Measurements from ENCODE around the gene PPARD. TPM values are rescaled to one million over a fixed set of nuclear protein-coding genes. Genes with fewer than 3 reads are reported as not detected.

Gene PPARD
- total RNA-seq, 1 donor from 2014 or later: 26.3 TPM

DNA sequence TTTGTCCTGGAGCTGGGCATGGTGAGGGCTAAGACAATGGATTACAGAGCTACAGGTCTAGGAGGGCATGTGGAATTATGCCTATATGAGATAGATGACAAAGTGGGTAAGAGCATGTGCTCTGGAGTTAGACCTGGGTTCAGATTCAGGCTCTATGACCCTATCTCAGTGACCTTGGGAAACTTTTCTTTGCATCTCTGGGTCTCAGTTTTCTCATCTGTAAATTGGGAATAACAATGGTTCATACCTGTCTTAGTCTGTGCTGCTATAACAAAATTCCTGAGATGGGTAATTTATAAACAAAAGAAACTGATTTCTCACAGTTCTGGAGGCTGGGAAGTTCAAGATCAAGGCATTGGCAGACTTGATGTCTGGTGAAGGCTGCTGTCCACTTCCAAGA lies 30.3 kb downstream of the PPARD start:
- Mint-ChIP-seq H3K27me3 (ENCODE audit: low read depth) (no peaks in the 10 kb centered on the region), H3K36me3 (ENCODE audit: low read depth) (peaks cover 8% of the 10 kb centered on the region), H3K9me3 (no peaks in the 10 kb centered on the region), H3K4me1 (peaks cover 44% of the 10 kb centered on the region), H3K4me3 (no peak overlapping the region), H3K27ac (ENCODE audit: unreplicated experiment) (no peak overlapping the region)
- TF ChIP-seq, protein P1, sequence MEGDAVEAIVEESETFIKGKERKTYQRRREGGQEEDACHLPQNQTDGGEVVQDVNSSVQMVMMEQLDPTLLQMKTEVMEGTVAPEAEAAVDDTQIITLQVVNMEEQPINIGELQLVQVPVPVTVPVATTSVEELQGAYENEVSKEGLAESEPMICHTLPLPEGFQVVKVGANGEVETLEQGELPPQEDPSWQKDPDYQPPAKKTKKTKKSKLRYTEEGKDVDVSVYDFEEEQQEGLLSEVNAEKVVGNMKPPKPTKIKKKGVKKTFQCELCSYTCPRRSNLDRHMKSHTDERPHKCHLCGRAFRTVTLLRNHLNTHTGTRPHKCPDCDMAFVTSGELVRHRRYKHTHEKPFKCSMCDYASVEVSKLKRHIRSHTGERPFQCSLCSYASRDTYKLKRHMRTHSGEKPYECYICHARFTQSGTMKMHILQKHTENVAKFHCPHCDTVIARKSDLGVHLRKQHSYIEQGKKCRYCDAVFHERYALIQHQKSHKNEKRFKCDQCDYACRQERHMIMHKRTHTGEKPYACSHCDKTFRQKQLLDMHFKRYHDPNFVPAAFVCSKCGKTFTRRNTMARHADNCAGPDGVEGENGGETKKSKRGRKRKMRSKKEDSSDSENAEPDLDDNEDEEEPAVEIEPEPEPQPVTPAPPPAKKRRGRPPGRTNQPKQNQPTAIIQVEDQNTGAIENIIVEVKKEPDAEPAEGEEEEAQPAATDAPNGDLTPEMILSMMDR (conservative IDR thresholded peaks at IDR 0.05): no peak
- DNase-seq (ENCODE audit: low read depth, low spot score): no peak

DNA sequence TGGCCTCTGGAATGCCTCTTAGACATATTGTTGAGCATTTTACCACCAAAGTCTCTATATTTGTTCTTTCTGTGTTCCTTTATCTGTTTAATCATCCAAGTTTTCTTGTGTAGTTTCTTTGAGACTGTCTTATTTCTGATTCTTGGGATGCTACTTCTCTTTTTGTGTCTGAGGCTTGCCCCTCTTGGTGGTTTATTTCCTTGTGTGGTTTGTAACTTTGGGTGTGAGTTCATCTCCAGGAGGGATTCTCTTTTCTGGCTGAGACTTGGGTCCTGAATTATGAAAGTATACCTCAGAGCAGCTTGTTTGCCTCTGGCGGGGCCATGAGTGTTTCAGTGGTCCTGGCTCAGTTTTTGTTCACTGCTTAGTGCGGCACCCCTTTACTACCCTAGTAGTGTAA lies 33.9 kb downstream of the PPARD start:
- TF ChIP-seq, protein P1 (conservative IDR thresholded peaks at IDR 0.05): no peak
- DNase-seq (ENCODE audit: low read depth, low spot score): no peak
- Mint-ChIP-seq H3K4me3 (no peak overlapping the region), H3K36me3 (ENCODE audit: low read depth) (peaks cover 9% of the 10 kb centered on the region), H3K27me3 (ENCODE audit: low read depth) (no peaks in the 10 kb centered on the region), H3K4me1 (peaks cover 15% of the 10 kb centered on the region), H3K9me3 (no peaks in the 10 kb centered on the region), H3K27ac (ENCODE audit: unreplicated experiment) (peak overlapping the region; percentile 10)

DNA sequence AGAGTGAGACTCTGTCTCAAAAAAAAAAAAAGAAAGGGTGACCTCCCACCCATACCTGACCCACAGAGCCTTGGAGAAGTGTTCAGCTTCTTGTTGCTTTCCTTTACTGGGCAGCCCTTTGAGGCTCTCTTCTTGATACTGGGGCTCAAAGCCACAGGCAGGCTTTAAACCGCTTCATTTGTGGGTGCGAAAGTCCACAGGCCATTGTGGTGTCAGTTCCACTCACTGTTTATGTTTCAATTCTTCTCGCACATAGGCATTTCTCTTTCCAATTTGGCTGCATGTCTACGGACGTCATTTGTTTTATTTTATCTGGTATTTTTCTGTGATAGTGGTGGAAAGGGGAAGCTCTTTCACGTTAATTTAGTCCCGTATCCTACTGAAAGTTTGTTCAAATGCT lies 34.6 kb downstream of the PPARD start:
- H3K4me1 Mint-ChIP-seq: peaks cover 11% of the 10 kb centered on the region
- no peaks in the 10 kb centered on the region for H3K27me3 Mint-ChIP-seq (ENCODE audit: low read depth)
- TF ChIP-seq, protein P1 (conservative IDR thresholded peaks at IDR 0.05): no peak
- H3K9me3 Mint-ChIP-seq: peaks cover 4% of the 10 kb centered on the region
- no peak overlapping the region for H3K4me3 Mint-ChIP-seq
- H3K27ac Mint-ChIP-seq (ENCODE audit: unreplicated experiment): no peak overlapping the region
- H3K36me3 Mint-ChIP-seq (ENCODE audit: low read depth): peaks cover 14% of the 10 kb centered on the region
- no peak for DNase-seq (ENCODE audit: low read depth, low spot score)

DNA sequence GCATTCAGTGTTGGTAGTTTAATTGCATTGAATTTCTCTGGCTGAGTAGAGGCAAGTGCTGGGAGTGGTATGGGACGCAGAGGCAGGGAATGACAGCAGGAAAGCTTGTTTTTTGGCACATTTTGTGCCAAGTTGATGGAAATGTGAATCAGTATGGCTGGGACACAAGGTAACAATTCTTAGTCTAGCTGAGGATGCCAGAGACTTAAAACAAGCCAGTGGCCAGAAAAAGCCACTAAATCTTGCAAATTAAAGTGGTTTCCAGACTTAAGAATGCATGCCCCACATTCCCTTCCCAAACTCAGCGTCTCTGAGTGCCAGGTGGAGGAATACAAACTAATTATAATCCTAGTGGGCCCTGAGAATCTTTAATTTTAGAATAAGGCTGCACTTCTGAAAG lies 35.9 kb downstream of the PPARD start:
- no peak overlapping the region for H3K27ac Mint-ChIP-seq (ENCODE audit: unreplicated experiment)
- peaks cover 21% of the 10 kb centered on the region for H3K36me3 Mint-ChIP-seq (ENCODE audit: low read depth)
- H3K9me3 Mint-ChIP-seq: peaks cover 7% of the 10 kb centered on the region
- H3K4me3 Mint-ChIP-seq: no peak overlapping the region
- no peak for DNase-seq (ENCODE audit: low read depth, low spot score)
- peaks cover 11% of the 10 kb centered on the region for H3K4me1 Mint-ChIP-seq
- H3K27me3 Mint-ChIP-seq (ENCODE audit: low read depth): no peaks in the 10 kb centered on the region
- TF ChIP-seq, protein P1 (conservative IDR thresholded peaks at IDR 0.05): no peak

DNA sequence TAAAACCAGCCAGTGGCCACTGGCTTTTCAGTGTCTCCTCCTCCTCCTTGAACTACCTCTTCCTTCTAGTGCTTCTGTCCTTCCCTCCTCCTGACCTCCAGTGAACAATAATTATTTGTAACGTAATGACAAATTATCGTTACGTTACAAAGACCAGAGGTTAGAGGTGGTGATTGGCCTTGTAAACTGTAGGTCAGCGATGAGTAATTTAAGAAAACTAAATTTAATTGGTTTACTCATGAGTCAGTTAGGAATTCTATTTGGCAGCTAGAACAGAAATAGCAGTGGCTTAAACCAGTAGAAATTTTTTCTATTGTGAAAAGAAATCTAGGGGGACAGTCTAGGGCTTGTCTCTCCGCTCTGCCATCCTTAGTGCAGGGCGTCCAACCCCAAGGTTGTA lies 38.8 kb downstream of the PPARD start:
- peaks cover 17% of the 10 kb centered on the region for H3K4me1 Mint-ChIP-seq
- H3K9me3 Mint-ChIP-seq: peaks cover 7% of the 10 kb centered on the region
- no peak for DNase-seq (ENCODE audit: low read depth, low spot score)
- no peak overlapping the region for H3K4me3 Mint-ChIP-seq
- H3K27ac Mint-ChIP-seq (ENCODE audit: unreplicated experiment): no peak overlapping the region
- H3K27me3 Mint-ChIP-seq (ENCODE audit: low read depth): no peaks in the 10 kb centered on the region
- H3K36me3 Mint-ChIP-seq (ENCODE audit: low read depth): peaks cover 26% of the 10 kb centered on the region
- TF ChIP-seq, protein P1 (conservative IDR thresholded peaks at IDR 0.05): no peak

DNA sequence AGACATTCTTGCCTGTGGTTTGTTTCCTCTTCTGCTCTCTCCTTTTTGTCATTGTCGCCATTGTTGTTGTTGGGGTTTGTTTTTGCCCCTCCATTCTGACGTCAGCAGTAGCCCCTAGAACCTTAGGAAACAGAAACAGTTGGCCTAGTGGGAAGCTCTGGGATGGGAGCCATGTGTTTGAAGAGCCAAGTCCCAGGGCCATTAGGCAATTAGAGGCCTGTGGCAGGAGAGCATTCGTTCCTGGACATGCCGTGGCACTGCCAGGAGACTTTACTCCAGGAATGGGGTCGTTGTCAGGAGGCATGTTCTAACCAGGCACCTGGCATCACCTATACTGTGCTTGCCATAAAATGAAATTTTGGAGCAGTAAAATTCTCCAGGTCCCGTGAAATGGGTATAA lies 39.7 kb downstream of the PPARD start:
- Mint-ChIP-seq H3K4me3 (no peak overlapping the region), H3K27me3 (ENCODE audit: low read depth) (no peaks in the 10 kb centered on the region), H3K4me1 (peaks cover 16% of the 10 kb centered on the region), H3K9me3 (peaks cover 7% of the 10 kb centered on the region), H3K36me3 (ENCODE audit: low read depth) (peaks cover 29% of the 10 kb centered on the region), H3K27ac (ENCODE audit: unreplicated experiment) (no peak overlapping the region)
- no peak for DNase-seq (ENCODE audit: low read depth, low spot score)
- TF ChIP-seq, protein P1 (conservative IDR thresholded peaks at IDR 0.05): no peak
